Panc1 (cell line): ENCODE results near the gene TMEM108.

Source experiments
- CTCF ChIP-seq: fragments of 450-650 bp; IDR thresholded peaks from 2 replicates; pipeline ENCODE4 v1.5.1; 2017; ENCODE audit warnings: mild to moderate bottlenecking
- POLR2AphosphoS5 ChIP-seq: IDR thresholded peaks from 2 replicates; pipeline ENCODE4 v1.6.1; 2012; ENCODE audit warnings: mild to moderate bottlenecking, low read depth, low read length, moderate library complexity
- REST ChIP-seq, 2 experiments: IDR thresholded peaks; 2 replicates each; pipeline ENCODE4 v1.6.1; 2011 to 2012; ENCODE audit warnings: low read depth in 2 of 2, control low read depth in 1 of 2, low read length in 1 of 2, mild to moderate bottlenecking in 1 of 2, moderate library complexity in 1 of 2; ENCODE audit not compliant: insufficient read depth in 1 of 2
- TCF7L2 ChIP-seq: IDR thresholded peaks from 2 replicates; pipeline ENCODE4 v1.6.1; 2011; ENCODE audit warnings: mild to moderate bottlenecking, low read depth, low read length, inconsistent platforms

GRCh38 chr3:133167340-133168024 lies 129.3 kb downstream of the TMEM108 start:
- TF ChIP-seq CTCF (no peak), POLR2AphosphoS5 (no peak), TCF7L2 (no peak), REST (IDR thresholded peaks at IDR 0.05; ENCODE audit: insufficient read depth in 1 of 2, low read depth in 2 of 2, low read length in 1 of 2) (no peak)
